Gastroesophageal sphincter (tissue), 4 donors: ENCODE results near the gene PLRG1. TPM values are rescaled to one million over a fixed set of nuclear protein-coding genes. Genes with fewer than 3 reads are reported as not detected.

Experiments used
- ATAC-seq: fragments of 150-250 bp; one replicate; pipeline ENCODE4 v1.9.1; 2016; ENCODE audit warnings: mild to moderate bottlenecking, moderate library complexity
- H3K27ac ChIP-seq, 4 donors: fragments of 200-600 bp; sonication (generic) in 3 of 4; 1 replicate in 3 of 4; 2 replicates in 1 of 4; pipeline ENCODE4 v1.5.1; 2016 to 2019
- H3K27me3 ChIP-seq: fragments of 200-600 bp; sonication (generic); one replicate; pipeline ENCODE4 v1.5.1; 2019
- H3K36me3 ChIP-seq, 2 donors: fragments of 200-600 bp; sonication (generic); one replicate each; pipeline ENCODE4 v1.5.1; 2019; ENCODE audit warnings: control low read depth in 1 of 2
- H3K4me1 ChIP-seq, 3 donors: fragments of 200-600 bp; sonication (generic); 1 replicate in 2 of 3; 2 replicates in 1 of 3; pipeline ENCODE4 v1.5.1; 2016 to 2019; ENCODE audit warnings: control low read depth in 2 of 3
- H3K4me3 ChIP-seq, 2 donors: fragments of 200-600 bp; sonication (generic); one replicate each; pipeline ENCODE4 v1.5.1; 2019; ENCODE audit warnings: mild to moderate bottlenecking in 1 of 2, moderate library complexity in 1 of 2
- H3K9me3 ChIP-seq, 3 donors: fragments of 200-600 bp; sonication (generic); one replicate each; pipeline ENCODE4 v1.5.1; 2017 to 2019; ENCODE audit warnings: control low read depth in 2 of 3
- EP300 ChIP-seq: sonication (generic); formaldehyde crosslinking; IDR thresholded peaks from one replicate; pipeline ENCODE4 v1.6.1; 2017; ENCODE audit warnings: antibody characterized with exemption, mild to moderate bottlenecking
- POLR2A ChIP-seq, 2 donors: fragments of 450-650 bp; IDR thresholded peaks; one replicate each; pipeline ENCODE4 v1.6.1; 2017; ENCODE audit warnings: antibody characterized with exemption in 2 of 2, mild to moderate bottlenecking in 2 of 2, moderate library complexity in 1 of 2
- POLR2AphosphoS5 ChIP-seq: sonication (generic); formaldehyde crosslinking; IDR thresholded peaks from one replicate; pipeline ENCODE4 v1.6.1; 2017; ENCODE audit warnings: antibody characterized with exemption
- WGBS, 2 donors: methylation state at CpG; one replicate each; pipeline ENCODE4 v1.1.5; 2018; ENCODE audit warnings: low coverage in 1 of 2; 5-methylcytosine and 5-hydroxymethylcytosine counted together
- total RNA-seq, 4 donors: library from RNA; depleted of rRNA; stranded (reverse); fragments of >200 nt; gene quantifications; one replicate each; pipeline ENCODE4 v1.1.0, GENCODE V29; 2016
- TF ChIP-seq, protein P1 (sequence below), 4 experiments: fragments of 200-600 bp in 2 of 4; fragments of 450-650 bp in 2 of 4; sonication (generic) in 1 of 4; IDR thresholded peaks; one replicate each; pipeline ENCODE4 v1.5.1; 2017 to 2019; ENCODE audit warnings: antibody characterized with exemption in 4 of 4, mild to moderate bottlenecking in 2 of 4, moderate library complexity in 2 of 4

PLRG1 gene
- total RNA-seq, 4 donors from 2014 or later, result 41.4 to 54.0 (median 45.7) TPM

DNA sequence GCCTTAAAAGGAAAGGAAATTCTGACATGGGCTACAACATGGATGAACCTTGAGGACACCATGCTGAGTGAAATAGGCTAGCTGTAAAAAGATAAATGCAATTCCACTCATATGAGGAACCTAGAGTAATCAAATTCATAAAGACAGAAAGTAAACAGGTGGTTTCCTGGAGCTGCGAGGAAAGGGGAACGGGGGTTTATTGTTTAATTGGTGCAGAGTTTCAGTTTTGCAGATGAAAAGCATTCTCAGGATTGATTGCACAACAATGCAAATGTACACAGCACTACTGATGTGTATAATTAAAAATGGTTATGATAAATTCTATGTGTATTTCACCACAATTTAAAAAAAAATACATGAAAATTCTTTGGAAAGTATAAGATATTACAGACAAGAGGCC, 24.0 kb downstream of the PLRG1 start:
- no peak for ATAC-seq
- WGBS, 2 donors, result 67 to 75% methylated on average over 2 of the region's 2 CpGs
- H3K27me3 ChIP-seq, result peaks cover 7% of the 10 kb centered on the region

DNA sequence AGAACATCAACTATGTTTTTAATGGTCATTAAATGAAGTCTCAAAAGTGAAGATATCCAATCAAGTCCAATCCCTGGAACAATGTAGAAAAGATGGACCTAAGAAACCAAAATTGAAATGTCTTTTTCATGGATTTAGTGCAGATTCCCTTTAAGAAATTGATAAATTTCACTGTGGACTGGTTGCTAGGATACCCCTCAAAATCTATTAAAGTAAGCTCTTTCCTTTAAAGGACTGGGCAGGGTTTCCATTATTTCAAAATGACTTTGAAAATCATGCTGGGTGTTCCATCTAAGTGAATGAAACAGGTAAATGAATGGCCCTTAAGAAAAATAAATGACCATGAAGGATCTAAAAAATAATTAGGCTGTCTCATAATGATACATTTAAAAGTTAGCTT, 28.6 kb downstream of the PLRG1 start:
- H3K4me3 ChIP-seq, result no peak overlapping the region
- ATAC-seq, result no peak
- H3K4me1 ChIP-seq, result no peaks in the 10 kb centered on the region
- H3K36me3 ChIP-seq, result no peaks in the 10 kb centered on the region
- TF ChIP-seq POLR2AphosphoS5 (no peak), POLR2A (IDR thresholded peaks at IDR 0.05) (no peak), EP300 (no peak)
- TF ChIP-seq, protein P1, sequence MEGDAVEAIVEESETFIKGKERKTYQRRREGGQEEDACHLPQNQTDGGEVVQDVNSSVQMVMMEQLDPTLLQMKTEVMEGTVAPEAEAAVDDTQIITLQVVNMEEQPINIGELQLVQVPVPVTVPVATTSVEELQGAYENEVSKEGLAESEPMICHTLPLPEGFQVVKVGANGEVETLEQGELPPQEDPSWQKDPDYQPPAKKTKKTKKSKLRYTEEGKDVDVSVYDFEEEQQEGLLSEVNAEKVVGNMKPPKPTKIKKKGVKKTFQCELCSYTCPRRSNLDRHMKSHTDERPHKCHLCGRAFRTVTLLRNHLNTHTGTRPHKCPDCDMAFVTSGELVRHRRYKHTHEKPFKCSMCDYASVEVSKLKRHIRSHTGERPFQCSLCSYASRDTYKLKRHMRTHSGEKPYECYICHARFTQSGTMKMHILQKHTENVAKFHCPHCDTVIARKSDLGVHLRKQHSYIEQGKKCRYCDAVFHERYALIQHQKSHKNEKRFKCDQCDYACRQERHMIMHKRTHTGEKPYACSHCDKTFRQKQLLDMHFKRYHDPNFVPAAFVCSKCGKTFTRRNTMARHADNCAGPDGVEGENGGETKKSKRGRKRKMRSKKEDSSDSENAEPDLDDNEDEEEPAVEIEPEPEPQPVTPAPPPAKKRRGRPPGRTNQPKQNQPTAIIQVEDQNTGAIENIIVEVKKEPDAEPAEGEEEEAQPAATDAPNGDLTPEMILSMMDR (IDR thresholded peaks at IDR 0.05), result no peak
- no peaks in the 10 kb centered on the region for H3K9me3 ChIP-seq
- no peak overlapping the region for H3K27ac ChIP-seq
- H3K27me3 ChIP-seq, result peaks cover 7% of the 10 kb centered on the region

More for the DNA sequence above, 24.0 kb downstream of the PLRG1 start:
- H3K4me1 ChIP-seq, result peaks cover 0 to 5% (median 0%) of the 10 kb centered on the region in 3 donors
- no peak overlapping the region for H3K4me3 ChIP-seq
- H3K36me3 ChIP-seq, result no peaks in the 10 kb centered on the region
- TF ChIP-seq, protein P1 (IDR thresholded peaks at IDR 0.05), result no peak
- no peak for TF ChIP-seq POLR2A (IDR thresholded peaks at IDR 0.05)
- no peak for TF ChIP-seq EP300
- TF ChIP-seq POLR2AphosphoS5, result no peak
- no peak overlapping the region for H3K27ac ChIP-seq
- no peaks in the 10 kb centered on the region for H3K9me3 ChIP-seq

DNA sequence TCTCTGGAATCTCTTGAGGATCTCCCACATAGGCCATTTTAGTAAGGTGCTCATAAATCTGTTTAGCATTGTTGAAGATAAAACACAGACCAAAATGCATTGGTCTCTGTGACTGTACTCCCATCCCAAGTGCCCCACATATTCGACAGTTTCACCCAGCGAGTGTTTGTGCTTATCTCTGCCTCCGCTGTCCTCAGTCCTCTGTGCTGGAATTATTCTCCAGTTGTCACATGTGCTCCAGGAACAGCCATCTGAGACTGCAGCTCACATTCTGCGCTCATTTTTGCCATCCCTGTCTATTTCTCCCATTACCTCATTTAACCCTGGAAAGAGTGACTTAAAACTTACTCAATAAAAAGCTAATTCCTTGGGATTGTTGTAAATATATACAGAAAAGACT, 31.0 kb downstream of the PLRG1 start:
- WGBS, 2 donors, result 82 to 100% methylated on average over 3 to 4 of the region's 4 CpGs
- Histone ChIP-seq H3K27me3 (peaks cover 5% of the 10 kb centered on the region), H3K4me3 (no peak overlapping the region), H3K27ac (no peak overlapping the region), H3K9me3 (no peaks in the 10 kb centered on the region), H3K36me3 (no peaks in the 10 kb centered on the region), H3K4me1 (no peaks in the 10 kb centered on the region)
- ATAC-seq, result no peak
- TF ChIP-seq, protein P1 (IDR thresholded peaks at IDR 0.05), result no peak
- TF ChIP-seq EP300, result no peak

DNA sequence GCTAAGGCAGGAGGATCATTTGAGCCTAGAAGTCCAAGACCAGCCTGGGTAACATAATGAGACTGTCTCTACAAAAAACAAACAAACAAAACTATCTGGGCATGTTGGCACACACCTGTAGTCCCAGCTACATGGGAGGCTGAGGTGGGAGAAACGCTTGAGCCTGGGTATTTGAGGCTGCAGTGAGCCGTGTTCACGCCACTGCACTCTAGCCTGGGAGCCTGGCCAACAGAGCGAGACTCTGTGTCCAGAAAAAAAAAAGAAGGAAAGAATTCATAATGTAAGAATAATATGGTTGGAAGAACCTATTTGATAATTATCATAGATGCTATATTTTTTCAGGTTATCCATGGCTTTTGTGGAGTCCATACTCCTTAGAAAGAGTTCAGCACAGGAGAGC, 32.6 kb downstream of the PLRG1 start:
- H3K36me3 ChIP-seq, result no peaks in the 10 kb centered on the region
- 43 to 58% methylated on average over 4 of the region's 4 CpGs for WGBS, 2 donors
- no peak for ATAC-seq

DNA sequence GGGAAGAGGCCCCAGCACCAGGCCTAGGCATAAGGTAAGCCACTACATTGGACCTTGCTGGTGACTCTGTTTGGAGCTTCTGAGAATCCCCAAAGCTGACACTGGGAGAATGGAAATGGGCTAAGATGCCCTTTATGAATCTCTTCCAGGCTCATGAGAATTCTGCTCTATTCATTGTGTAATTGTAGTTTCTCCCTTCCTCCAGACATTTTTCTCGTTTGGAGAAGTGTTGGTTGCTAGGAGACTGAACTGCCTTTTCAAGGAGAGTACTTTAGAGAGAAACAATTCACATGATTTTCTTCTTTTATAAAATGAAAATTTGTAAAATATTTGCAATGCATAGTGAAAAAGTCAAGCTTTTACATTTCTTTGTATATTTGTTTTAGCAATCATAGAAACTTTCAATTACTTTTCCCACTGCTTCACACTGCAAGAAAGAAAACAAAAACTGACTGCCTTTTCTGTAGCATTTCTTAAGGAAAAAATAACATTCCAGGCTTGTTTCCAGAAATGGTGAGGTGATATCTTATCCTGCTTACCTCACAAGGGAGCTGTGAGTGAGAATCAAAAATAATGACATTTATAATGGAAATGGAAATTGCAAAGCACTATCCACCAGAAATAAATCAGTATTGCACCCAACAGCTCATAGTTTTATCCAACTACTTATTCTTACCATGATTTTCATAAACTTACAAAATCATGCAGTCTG, 33.7 kb downstream of the PLRG1 start:
- Histone ChIP-seq H3K9me3 (no peaks in the 10 kb centered on the region), H3K36me3 (no peaks in the 10 kb centered on the region), H3K4me1 (no peaks in the 10 kb centered on the region), H3K27me3 (peaks cover 6% of the 10 kb centered on the region), H3K27ac (no peak overlapping the region), H3K4me3 (no peak overlapping the region)
- 0 to 30% methylated on average over 1 of the region's 1 CpG for WGBS, 2 donors
- ATAC-seq, result no peak
- TF ChIP-seq POLR2AphosphoS5 (no peak), POLR2A (IDR thresholded peaks at IDR 0.05) (no peak), EP300 (no peak)
- TF ChIP-seq, protein P1 (IDR thresholded peaks at IDR 0.05), result no peak

More for the DNA sequence above, 32.6 kb downstream of the PLRG1 start:
- Histone ChIP-seq H3K4me1 (no peaks in the 10 kb centered on the region), H3K4me3 (no peak overlapping the region), H3K27me3 (peaks cover 6% of the 10 kb centered on the region), H3K9me3 (no peaks in the 10 kb centered on the region), H3K27ac (no peak overlapping the region)
- TF ChIP-seq EP300 (no peak), POLR2A (IDR thresholded peaks at IDR 0.05) (no peak), POLR2AphosphoS5 (no peak)
- TF ChIP-seq, protein P1 (IDR thresholded peaks at IDR 0.05), result no peak
